Endodermal cell (in vitro differentiated cells): ENCODE results near the gene IP6K1. TPM values are rescaled to one million over a fixed set of nuclear protein-coding genes. Genes with fewer than 3 reads are reported as not detected.

ENCODE experiments used
- DNase-seq: peaks from one replicate; pipeline ENCODE4 v3.0.0-alpha.2; 2017
- H3K27ac ChIP-seq: 2 replicates; pipeline ENCODE4 v1.5.1; 2013; ENCODE audit warnings: mild to moderate bottlenecking, low read depth, low read length, moderate library complexity
- H3K27me3 ChIP-seq: 2 replicates; pipeline ENCODE4 v1.6.1; 2013; ENCODE audit warnings: mild to moderate bottlenecking, low read length, moderate library complexity; ENCODE audit not compliant: insufficient read depth, control insufficient read depth, poor library complexity, severe bottlenecking
- H3K36me3 ChIP-seq: 2 replicates; pipeline ENCODE4 v1.7.0; 2013; ENCODE audit warnings: mild to moderate bottlenecking, low read length, moderate library complexity; ENCODE audit not compliant: control insufficient read depth, insufficient read depth
- H3K4me1 ChIP-seq: one replicate; pipeline ENCODE4 v1.7.0; 2013; ENCODE audit warnings: low read length; ENCODE audit not compliant: control insufficient read depth, insufficient read depth
- H3K4me3 ChIP-seq: 2 replicates; pipeline ENCODE4 v1.5.1; 2013; ENCODE audit warnings: mild to moderate bottlenecking, low read length, moderate library complexity
- H3K9ac ChIP-seq: 2 replicates; pipeline ENCODE4 v1.6.1; 2013; ENCODE audit warnings: mild to moderate bottlenecking, low read length, moderate library complexity; ENCODE audit not compliant: poor library complexity, severe bottlenecking; ENCODE audit errors: extremely low read depth
- H3K9me3 ChIP-seq: 2 replicates; pipeline ENCODE4 v1.6.1; 2013; ENCODE audit warnings: mild to moderate bottlenecking, low read length, moderate library complexity; ENCODE audit not compliant: control insufficient read depth
- H3K27ac Mint-ChIP-seq: 2 replicates; pipeline ENCODE4 v1.8.0; 2020; ENCODE audit warnings: mixed read lengths
- H3K27me3 Mint-ChIP-seq: 2 replicates; pipeline ENCODE4 v1.8.0; 2021; ENCODE audit warnings: mild to moderate bottlenecking, mixed read lengths; ENCODE audit not compliant: insufficient read depth
- H3K36me3 Mint-ChIP-seq: 2 replicates; pipeline ENCODE4 v1.8.0; 2020; ENCODE audit warnings: low read depth, mixed read lengths
- H3K4me1 Mint-ChIP-seq: 2 replicates; pipeline ENCODE4 v1.8.0; 2020; ENCODE audit warnings: mixed read lengths
- H3K4me3 Mint-ChIP-seq: 2 replicates; pipeline ENCODE4 v1.8.0; 2020; ENCODE audit warnings: mild to moderate bottlenecking, moderate library complexity, mixed read lengths
- H3K9me3 Mint-ChIP-seq: 2 replicates; pipeline ENCODE4 v1.8.0; 2020; ENCODE audit warnings: mild to moderate bottlenecking, mixed read lengths
- CTCF ChIP-seq: fragments of 200-600 bp; sonication (generic); conservative IDR thresholded peaks from 2 replicates; pipeline ENCODE4 v1.5.0; 2021; ENCODE audit warnings: antibody characterized with exemption, mild to moderate bottlenecking
- WGBS, 2 experiments: methylation state at CpG; one replicate each; pipeline versions ENCODE4 v1.1.5 to v1.1.7; 2013; ENCODE audit warnings: missing lambda C conversion rate in 2 of 2, mixed read lengths in 1 of 2; ENCODE audit not compliant: insufficient coverage in 1 of 2, insufficient read length in 1 of 2; 5-methylcytosine and 5-hydroxymethylcytosine counted together
- total RNA-seq, 2 donors: library from RNA; stranded (reverse); fragmentation: NEBNext Ultra II Directional in 1 of 2; extraction: Animal tissue kit (Norgen Biotek cat#: 25700) in 1 of 2; gene quantifications; 2 replicates in 1 of 2; 3 replicates in 1 of 2; pipeline ENCODE4 v1.2.1, GENCODE V29; 2021

IP6K1 gene
- total RNA-seq, 2 donors from 2014 or later, result 45.8 to 49.8 TPM

GRCh38 chr3:49740427-49740826, 45.9 kb downstream of the IP6K1 start:
- Histone ChIP-seq H3K9ac (no peak overlapping the region), H3K4me3 (no peak overlapping the region), H3K9me3 (no peaks in the 10 kb centered on the region), H3K36me3 (peaks cover 56% of the 10 kb centered on the region), H3K27ac (no peak overlapping the region), H3K27me3 (no peaks in the 10 kb centered on the region), H3K4me1 (no peaks in the 10 kb centered on the region)
- Mint-ChIP-seq H3K27ac (no peak overlapping the region), H3K9me3 (no peaks in the 10 kb centered on the region), H3K4me3 (no peak overlapping the region), H3K27me3 (no peaks in the 10 kb centered on the region), H3K4me1 (no peaks in the 10 kb centered on the region), H3K36me3 (peaks cover 43% of the 10 kb centered on the region)
- TF ChIP-seq CTCF, result no peak
- no peak for DNase-seq

- Histone ChIP-seq H3K27ac (no peak overlapping the region), H3K4me3 (no peak overlapping the region), H3K36me3 (peaks cover 62% of the 10 kb centered on the region), H3K9ac (no peak overlapping the region), H3K9me3 (no peaks in the 10 kb centered on the region), H3K27me3 (no peaks in the 10 kb centered on the region), H3K4me1 (no peaks in the 10 kb centered on the region)
- H3K4me3 Mint-ChIP-seq, result no peak overlapping the region
- no peaks in the 10 kb centered on the region for H3K4me1 Mint-ChIP-seq
- H3K27ac Mint-ChIP-seq, result peak overlapping the region; percentile 44
- TF ChIP-seq CTCF, result no peak
- H3K36me3 Mint-ChIP-seq, result peaks cover 58% of the 10 kb centered on the region
- no peaks in the 10 kb centered on the region for H3K27me3 Mint-ChIP-seq
- 95 to 96% methylated on average over 10 to 11 of the region's 11 CpGs for WGBS, 2 experiments
- H3K9me3 Mint-ChIP-seq, result no peaks in the 10 kb centered on the region
- no peak for DNase-seq
Observed at GRCh38 chr3:49738067-49738713, 48.2 kb downstream of the IP6K1 start.

DNA sequence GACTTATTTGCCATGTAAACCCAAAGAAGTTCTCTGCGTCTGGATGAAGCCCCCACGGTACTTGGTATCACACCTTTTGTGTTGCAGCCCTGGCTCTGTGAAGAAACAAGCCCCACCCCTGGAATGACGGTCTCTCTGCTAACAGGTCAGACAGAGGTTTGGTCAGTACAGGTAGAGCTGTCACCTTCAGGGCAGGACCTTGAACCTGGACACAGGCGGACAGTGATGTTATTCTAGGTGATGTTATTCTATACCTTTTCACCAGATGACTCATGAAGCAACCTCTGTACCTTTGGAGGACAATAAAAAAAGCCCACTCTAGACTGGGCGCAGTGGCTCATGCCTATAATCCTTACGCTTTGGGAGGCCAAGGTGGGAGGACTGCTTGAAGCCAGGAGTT, 51.6 kb downstream of the IP6K1 start:
- Histone ChIP-seq H3K36me3 (peaks cover 80% of the 10 kb centered on the region), H3K4me3 (no peak overlapping the region), H3K9me3 (no peaks in the 10 kb centered on the region), H3K4me1 (no peaks in the 10 kb centered on the region), H3K27ac (no peak overlapping the region), H3K9ac (no peak overlapping the region), H3K27me3 (no peaks in the 10 kb centered on the region)
- no peak overlapping the region for H3K4me3 Mint-ChIP-seq
- H3K9me3 Mint-ChIP-seq, result no peaks in the 10 kb centered on the region
- H3K27me3 Mint-ChIP-seq, result no peaks in the 10 kb centered on the region
- WGBS, 2 experiments, result 95 to 97% methylated on average over 6 of the region's 6 CpGs
- no peak for DNase-seq
- no peak overlapping the region for H3K27ac Mint-ChIP-seq
- no peaks in the 10 kb centered on the region for H3K4me1 Mint-ChIP-seq
- no peak for TF ChIP-seq CTCF
- H3K36me3 Mint-ChIP-seq, result peaks cover 78% of the 10 kb centered on the region
